Measurements from ENCODE around the gene BTBD10.
A peak's percentile ranks its signal among the peaks of the same experiment; 100 is the strongest.
"Not testable (repeated sequence)": the region's sequence is repeated elsewhere in the genome, so short reads cannot be mapped to it uniquely, and the experiment has no call there.

BTBD10 gene

DNA sequence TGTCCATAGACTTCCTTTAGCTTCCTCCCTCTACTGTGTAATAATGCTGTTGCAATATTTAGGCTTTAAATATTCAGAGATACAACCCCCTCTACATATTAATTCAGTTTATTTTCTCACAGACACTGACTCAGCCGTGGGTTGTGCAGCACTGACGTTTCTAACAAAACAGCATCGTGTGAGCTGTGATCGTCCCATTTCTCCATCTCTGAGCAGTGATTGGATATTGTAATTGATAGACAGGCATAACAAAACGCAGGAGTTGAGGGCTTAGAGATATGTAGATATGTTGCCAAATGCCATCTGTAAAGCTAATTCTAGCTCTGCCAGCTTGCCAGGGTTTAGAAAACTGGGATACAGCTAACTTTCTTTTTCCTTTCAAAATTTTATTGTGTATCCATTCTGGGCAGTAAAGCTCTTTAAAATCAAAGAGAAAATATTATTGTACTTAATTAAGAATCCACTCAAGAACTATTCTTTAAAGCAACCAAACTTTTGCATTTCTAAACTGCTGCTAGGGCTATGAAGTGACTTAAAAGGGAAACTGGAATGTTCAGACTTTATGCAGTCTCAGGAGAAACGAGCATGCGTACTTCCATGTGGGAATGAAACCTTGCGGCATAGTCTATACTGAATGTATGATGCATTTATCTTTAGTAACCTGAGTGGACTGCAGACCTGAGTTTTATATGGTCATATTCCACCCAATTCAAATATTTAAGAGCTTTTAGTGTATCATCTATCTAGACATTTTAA, 22.7 kb downstream of the BTBD10 start:
- peak; percentile 93 for DNase-seq (ENCODE audit: low read depth)

DNA sequence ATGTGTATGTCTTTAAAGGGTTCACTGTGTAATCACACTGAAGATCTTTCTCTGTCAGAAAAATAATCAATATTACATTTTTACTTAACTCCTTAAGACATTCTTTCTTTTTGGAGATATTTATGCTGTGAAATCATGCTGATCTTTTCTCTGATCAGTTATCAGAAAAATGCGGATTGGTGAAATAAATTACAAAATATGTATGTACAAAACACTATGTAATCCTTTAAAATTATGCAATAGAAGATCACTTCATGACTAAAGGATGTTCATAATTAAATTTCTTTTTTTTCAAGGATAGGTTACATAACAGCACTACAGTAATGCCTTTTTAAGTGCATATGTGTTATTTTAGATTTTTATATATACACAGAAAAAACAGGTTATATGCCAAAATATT, 24.7 kb downstream of the BTBD10 start:
- no peak for DNase-seq (ENCODE audit: low read depth)

DNA sequence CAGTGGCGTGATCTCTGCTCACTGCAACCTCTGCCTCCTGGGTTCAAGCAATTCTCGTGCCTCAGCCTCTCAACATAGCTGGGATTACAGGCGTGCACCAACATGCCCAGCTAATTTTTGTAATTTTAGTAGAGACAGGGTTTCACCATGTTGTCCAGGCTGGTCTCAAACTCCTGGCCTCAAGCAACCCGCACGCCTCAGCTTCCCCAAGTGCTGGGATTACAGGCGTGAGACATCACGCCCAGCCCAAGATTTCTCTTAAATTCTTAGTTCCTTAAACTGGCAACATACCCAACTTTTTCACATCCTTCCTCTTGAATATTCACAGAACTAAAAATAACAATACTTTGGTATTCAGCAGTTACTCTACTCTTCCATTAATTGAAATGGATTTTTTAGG, 26.2 kb downstream of the BTBD10 start:
- not testable (repeated sequence) for DNase-seq (ENCODE audit: low read depth)

DNA sequence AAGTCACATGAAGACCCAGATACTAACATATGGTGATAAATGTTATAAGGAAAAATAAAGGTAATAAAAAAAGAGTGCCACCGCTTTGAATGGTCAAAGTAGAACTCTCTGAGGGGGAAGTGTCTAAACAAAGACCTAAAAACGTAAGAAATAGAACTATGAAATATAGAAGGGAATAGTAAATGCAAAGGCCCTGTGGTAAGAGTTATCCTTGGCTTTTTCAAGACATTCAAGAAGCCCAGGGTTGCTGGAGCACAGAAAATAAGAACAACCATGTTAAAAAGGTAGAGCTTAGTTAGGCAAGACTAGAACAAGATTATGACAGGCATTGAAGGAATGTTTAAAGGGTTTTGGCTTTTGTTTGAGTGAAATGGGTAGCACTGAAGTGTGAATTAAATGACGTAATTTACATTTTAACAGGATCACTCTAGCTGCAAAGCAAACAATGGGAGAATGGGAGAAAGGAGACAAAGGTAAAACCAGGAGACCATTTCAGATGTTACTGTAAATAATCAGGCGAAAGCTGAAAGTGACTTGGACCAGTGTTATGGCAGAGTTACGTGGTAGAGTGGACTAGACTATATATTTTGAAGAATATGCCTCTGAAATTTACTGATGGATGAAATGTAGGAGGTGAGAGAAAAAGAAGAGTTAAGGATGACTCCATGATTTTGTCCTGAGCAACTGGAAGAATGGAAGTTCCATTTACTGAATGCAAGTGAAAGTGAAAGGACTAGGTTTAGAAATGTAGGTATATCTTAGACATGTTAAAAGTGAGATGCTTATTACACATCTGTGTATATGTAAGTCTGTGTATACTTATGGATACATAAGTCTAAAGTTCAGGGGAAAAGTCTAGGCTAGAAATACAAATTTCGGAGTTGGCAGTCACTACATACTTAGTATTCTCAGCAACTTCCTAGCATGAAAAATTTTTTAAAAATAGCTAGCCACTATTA, 28.5 kb downstream of the BTBD10 start:
- no peak for DNase-seq (ENCODE audit: low read depth)

DNA sequence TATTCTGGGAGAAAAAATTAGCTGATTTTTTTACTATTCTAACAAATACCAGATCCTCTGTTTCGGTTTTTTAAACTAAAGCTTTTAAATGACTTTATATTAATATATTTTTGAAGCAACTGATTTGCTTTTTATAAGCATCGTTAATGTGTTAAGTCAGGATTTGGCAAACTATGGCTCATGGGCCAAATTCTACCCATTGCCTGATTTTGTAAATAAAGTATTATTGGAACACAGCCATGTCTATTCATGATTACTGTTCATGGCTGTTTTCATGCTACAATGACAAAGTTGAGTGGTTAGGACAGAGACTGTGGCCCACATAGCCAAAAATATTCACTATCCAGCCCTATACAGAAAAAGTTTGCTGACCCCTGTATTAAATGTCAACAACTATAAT, 29.6 kb downstream of the BTBD10 start:
- DNase-seq (ENCODE audit: low read depth), result no peak

DNA sequence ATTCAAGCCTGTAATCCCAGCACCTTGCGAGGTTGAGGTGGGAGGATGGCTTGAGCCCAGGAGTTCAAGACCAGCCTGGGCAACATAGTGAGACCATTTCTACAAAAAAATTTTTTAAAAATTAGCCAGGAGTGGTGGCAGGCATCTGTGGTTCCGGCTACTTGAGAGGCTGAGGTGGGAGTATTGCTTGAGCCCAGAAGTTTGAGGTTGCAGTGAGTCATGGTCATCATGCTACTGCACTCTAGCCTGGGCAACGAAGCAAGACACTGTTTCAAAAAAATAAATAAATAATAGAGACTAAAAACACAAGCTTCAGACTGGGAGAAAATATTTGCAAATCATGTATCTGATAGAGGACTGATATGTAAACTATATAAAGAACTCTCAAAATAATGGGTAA, 33.2 kb downstream of the BTBD10 start:
- DNase-seq (ENCODE audit: low read depth), result no peak

DNA sequence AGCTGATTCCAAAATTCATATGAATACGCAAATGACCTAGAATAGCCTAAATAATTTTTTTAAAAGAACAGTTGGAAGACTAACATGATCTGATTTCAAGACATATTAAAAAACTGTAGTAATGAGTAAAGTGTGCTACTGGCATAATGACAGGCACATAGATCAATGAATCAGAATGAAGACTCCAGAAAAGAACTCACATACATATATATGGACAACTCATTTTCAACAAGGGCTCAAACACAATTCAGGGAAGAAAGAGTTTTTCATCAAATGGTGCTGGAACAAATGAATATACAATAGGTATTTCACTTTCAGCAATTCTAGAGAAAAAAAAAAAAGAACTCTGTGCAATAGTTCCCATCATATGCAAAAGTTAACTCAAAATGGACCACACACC, 33.7 kb downstream of the BTBD10 start:
- DNase-seq (ENCODE audit: low read depth), result no peak

DNA sequence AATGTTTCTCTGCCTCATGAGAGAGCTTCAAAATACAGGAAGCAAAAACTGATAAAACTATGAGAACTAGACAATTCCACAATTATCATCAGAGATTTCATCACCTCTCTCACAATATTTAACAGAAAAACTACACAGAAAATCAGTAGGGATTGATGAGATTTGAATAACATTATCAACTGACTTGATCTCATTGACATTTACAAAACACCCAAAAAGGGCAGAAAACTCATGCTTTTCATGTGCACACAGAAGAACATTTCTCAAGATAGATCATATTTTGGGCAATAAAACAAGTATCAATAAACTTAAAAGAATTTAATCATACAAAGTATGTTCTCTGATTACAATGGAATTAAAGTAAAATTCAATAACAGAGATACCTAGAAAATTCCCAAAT, 35.6 kb downstream of the BTBD10 start:
- DNase-seq (ENCODE audit: low read depth), result no peak

DNA sequence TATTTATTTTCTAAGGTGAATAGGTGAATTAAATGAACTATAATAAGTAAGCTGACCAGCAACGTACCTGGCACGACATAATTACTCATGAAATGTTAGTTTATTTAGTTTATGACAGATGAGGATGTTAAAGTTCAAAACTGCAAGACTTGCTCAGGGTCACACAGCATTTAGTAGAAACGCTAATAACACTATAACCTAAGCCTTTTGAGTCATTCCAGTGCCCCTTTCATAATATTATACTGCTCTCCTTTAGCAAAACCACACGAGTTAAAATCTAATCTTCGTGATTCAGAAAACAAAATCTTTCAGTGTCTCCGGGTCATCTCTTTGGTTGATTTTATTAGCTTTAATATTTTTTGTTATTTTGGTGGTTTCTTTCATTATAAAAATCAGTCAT, 39.6 kb downstream of the BTBD10 start:
- no peak for DNase-seq (ENCODE audit: low read depth)

DNA sequence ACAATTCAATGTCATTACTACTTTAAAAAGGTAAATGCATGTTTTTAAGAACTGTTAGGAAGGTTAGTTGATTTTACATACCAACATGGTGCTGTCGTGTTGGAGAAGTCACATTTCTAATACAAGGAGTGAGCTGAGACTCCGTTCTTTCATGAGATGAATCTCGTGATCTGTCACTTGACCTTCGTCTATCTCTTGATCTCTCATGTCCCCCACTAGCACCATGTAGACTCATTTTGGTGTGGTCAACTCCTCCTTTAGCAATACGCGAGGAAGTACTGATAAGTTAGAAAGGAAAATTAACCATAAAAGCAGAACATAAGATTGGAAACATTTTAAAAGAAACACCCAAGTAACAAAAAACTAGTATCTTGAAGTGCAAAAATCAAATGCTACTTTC, 41.5 kb downstream of the BTBD10 start:
- DNase-seq (ENCODE audit: low read depth), result no peak

DNA sequence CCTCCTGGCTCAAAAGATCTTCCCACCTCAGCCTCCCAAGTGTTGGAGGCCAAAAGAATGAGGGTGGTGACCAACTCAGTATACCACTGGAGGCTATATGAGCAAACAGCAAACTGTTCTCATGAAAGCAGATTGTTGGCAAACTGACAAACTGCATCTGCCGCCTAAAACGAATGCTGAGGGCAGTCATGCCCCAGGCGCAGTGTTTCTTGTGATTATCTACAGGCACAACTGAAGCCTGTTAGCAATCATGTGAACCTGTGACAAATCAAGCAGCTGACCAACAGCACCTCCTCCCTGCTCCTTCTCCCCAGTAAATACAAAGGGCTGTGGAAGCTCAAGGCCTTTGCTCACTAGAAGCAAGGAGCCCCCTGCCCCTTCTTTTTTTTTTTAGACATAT, 47.8 kb downstream of the BTBD10 start:
- peak; percentile 21 for DNase-seq (ENCODE audit: low read depth)

DNA sequence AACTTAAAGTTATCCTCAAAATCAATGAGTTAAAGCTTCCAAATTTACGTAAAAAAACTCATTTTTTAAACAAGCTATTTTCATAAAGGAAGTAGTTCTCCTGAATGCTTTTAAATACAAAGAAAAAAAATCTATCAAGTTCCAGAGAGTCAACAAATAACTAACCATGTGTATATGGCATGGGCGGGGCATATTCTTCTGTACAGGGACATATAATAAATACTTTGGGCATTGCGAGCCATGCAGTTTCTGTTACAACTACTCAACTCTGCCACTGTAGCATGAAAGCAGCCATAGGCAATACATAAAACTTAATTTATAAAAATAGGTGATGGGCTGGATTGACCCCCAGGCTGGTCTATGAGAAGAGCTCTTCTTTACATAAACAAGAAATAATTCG, 57.8 kb downstream of the BTBD10 start:
- DNase-seq (ENCODE audit: low read depth), result no peak

DNA sequence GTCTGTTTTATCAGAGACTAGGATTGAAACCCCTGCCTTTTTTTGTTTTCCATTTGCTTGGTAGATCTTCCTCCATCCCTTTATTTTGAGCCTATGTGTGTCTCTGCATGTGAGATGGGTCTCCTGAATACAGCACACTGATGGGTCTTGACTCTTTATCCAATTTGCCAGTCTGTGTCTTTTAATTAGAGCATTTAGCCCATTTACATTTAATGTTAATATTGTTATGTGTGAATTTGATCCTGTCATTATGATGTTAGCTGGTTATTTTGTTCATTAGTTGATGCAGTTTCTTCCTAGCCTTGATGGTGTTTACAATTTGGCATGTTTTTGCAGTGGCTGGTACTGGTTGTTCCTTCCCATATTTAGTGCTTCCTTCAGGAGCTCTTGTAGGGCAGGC, 64.7 kb downstream of the BTBD10 start:
- DNase-seq (ENCODE audit: low read depth), result not testable (repeated sequence)

DNA sequence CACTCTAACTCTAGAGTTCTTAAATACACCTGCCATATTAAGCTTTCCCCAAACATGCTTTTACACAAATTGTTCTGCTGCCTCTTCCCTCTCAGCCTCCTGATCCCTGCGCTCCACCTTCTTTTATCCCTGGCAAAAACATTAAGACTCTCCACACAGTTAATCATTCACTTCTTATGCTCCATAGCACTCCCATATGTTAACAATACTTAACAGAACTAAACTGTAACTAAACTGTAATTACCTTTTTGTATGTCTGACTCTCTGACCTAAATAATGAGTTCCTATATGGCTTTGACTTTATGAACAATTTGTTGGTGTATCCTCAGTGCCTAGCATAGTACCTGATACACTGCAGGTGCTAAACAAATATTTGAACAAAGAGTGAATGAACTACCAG, 71.8 kb downstream of the BTBD10 start:
- DNase-seq (ENCODE audit: low read depth), result no peak

DNA sequence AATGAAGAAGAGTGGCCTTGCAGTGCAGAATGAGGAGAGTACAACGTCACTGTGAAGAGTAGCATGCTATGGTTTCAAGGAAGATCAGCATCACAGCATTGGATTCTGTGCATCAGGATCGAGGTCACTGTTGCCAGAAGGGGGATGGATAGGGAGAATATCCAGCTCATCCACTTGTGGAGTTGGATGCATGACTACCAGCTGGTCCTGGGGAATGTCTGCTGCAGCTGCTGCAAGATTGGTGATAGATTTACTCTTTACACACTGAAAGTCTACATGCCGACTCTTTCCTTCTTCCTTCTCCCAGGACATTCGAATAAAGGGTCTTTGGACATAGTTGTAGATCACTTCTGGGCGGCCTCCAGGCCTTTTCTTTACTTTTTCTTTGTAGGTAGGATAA, 74.3 kb downstream of the BTBD10 start:
- DNase-seq (ENCODE audit: low read depth), result no peak

DNA sequence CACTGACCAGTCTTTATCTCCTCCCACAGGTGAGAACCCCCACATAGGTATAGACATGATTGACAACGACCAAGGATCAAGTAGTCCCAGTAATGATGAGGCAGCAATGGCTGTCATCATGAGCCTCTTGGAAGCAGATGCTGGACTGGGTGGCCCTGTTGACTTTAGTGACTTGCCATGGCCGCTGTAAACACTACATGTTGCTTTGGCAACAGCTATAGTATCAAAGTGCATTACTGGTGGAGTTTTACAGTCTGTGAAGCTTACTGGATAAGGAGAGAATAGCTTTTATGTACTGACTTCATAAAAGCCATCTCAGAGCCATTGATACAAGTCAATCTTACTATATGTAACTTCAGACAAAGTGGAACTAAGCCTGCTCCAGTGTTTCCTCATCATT, 76.5 kb downstream of the BTBD10 start:
- DNase-seq (ENCODE audit: low read depth), result no peak

DNA sequence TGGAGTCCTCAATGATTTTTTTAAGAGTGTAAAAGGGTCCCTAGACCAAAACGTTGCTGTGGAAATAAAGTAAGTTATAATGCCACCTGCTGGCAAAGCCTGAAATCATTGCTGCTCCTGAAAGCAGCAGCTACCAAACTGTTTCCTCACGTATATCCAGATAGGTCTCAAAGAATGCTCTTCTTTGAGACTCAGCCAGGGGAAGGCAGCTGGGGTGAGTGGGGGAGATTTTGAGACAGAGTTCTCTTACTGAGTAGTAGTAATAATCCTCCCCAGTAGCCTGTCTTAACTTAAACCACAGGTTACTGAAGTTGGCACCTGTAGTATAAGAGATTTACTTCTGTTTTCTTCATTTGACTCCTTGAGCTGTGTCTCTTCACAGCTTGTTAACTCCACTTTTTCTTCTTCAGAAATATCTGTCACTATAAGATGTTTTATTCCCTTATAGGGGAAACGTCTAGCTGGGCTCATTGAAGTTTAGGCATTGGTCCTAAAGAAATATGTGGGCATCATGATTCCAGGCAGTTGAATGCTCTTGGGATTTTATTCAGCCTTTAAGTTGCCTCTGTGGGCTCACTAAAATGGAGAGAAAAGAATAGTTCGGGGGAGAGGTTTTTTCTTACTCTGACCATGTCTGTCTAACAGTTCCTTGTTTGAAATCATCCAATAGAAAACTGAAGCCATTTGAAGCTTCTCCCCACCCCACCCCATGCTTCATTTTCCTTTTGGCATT, 77.9 kb downstream of the BTBD10 start:
- peak; percentile 57 for DNase-seq (ENCODE audit: low read depth)

DNA sequence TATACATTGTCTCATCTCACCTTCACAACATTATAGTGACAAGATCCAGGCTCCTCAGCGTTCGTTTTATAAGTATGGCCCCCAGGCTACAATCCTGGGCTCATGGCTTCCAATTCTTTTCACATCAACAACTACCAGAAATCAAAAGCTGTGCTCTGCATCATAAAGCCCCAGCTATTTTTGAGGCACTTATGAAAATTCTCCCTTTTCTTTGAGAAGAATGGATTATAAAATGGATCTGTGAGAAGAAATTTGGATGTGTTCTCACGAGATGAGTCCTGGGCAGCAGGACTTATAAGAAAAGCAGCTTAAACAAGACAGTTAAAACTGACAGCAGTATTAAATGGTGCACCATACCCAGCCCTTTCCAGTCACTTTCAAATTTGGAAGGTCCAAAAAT, 80.3 kb downstream of the BTBD10 start:
- DNase-seq (ENCODE audit: low read depth), result no peak

DNA sequence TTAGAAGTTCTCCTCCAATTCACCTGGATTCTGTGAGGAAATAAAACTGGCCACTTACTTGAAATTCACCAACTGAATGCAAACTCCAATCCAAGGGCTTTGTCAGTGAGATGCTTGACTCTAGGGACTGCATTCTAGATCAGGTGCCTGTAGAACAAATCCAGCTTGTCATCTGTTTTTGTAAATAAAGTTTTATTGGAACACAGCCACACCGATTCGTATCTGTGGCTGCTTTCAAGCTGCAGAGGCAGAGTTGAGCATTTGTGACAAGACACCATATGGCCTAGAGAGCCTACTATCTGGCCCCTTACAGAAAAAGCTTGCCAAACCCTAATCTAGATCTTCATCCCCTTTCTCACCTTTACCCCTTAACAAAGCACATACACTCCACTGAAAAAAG, 82.3 kb downstream of the BTBD10 start:
- no peak for DNase-seq (ENCODE audit: low read depth)

DNA sequence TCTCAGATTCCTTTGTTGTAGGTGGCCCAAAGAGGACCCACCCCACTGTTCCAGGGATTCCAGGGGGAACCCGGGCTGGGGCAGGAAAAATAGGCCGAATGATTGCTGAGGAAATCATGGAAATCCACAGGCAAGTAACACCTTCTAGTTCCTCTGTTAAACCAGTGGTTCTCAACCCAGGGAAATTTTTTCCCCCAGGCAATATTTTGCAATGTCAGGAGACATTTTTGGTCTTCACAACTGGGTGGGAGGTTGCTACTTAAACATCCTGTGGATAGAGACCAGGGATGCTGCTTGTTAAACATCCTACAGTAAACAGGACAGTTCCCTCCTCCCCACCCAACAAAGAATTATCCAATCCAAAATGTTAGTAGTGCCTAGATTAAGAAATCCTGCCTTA, 84.7 kb downstream of the BTBD10 start:
- DNase-seq (ENCODE audit: low read depth), result peak; percentile 24

DNA sequence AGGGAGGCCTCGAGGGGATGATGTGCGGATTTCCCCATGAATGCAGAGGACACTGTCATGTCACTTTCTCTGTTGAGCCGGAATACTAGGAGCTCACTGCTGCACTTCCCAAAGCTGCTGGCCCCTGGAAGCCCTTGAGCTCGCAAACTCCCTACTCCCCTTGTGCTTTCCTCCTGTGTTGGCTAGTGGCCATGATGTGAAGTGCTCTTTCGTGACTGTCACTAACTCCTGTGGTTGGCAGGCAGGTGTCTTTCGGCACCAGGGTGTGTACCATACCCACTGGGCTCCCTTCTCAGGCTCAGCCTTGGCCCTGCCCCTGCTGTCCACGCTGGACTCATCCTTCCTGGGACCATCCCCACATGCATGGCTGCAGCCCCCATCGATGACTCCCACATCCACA, 86.2 kb downstream of the BTBD10 start:
- DNase-seq (ENCODE audit: low read depth), result no peak

DNA sequence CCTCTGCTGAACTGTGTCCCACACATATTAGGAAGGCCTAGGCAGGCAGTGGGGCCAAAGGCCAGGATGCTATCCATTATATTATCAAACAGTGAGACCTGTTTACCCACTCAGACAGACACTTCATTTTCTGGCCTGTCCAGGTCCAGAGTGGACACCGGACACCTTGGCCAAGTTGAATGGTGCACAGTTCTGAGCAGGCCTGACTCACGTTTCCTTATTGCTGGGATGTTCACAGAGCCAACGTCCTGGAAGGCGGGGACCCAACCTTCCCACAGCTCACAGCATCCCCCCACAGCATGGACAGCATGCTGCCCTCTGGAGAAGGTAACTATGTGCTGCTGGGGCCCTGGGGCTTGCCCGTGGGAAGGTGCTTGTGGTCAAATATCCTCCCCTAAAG, 86.6 kb downstream of the BTBD10 start:
- no peak for DNase-seq (ENCODE audit: low read depth)

DNA sequence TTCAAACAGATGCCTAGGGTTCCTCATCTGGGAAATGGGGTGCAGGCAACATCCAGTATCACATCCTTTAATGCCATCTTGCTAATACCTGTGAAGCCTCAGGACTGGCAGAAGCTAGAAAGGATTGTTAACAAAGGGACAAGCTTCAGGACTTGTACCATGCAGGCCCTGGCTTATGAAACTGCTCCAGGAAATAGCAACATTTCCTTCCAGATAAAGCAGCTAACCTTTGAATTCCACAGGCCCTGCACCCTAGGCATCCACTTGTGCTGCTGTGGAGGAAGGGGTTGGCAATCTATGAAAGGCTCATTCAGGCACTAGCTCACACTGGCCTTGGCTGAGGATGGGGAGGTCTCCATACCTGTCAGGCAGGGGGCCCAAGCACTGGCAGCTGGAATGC, 87.2 kb downstream of the BTBD10 start:
- no peak for DNase-seq (ENCODE audit: low read depth)
